Fibroblast of the aortic adventitia (primary cell): ENCODE measurements around the gene AATF. TPM values are rescaled to one million over a fixed set of nuclear protein-coding genes. Genes with fewer than 3 reads are reported as not detected.

Source experiments
- DNase-seq: peaks from one replicate; pipeline ENCODE4 v3.0.0-alpha.2; 2010; ENCODE audit warnings: low read depth
- H3K4me3 ChIP-seq: 2 replicates; pipeline ENCODE4 v1.5.1; 2011; ENCODE audit warnings: low read depth, mild to moderate bottlenecking, control low read depth, low read length, moderate library complexity
- total RNA-seq: library from RNA; depleted of rRNA; stranded (reverse); fragments of >200 nt; gene quantifications from 2 replicates; pipeline ENCODE4 v1.2.3, GENCODE V29; 2012; ENCODE audit warnings: low replicate concordance
- TF ChIP-seq, protein P1 (sequence below): IDR thresholded peaks from 2 replicates; pipeline ENCODE4 v1.5.1; 2011; ENCODE audit warnings: mild to moderate bottlenecking, low read length, control low read depth, inconsistent platforms; ENCODE audit not compliant: insufficient read depth

Gene AATF
- total RNA-seq, 1 donor: 25.1 TPM

DNA sequence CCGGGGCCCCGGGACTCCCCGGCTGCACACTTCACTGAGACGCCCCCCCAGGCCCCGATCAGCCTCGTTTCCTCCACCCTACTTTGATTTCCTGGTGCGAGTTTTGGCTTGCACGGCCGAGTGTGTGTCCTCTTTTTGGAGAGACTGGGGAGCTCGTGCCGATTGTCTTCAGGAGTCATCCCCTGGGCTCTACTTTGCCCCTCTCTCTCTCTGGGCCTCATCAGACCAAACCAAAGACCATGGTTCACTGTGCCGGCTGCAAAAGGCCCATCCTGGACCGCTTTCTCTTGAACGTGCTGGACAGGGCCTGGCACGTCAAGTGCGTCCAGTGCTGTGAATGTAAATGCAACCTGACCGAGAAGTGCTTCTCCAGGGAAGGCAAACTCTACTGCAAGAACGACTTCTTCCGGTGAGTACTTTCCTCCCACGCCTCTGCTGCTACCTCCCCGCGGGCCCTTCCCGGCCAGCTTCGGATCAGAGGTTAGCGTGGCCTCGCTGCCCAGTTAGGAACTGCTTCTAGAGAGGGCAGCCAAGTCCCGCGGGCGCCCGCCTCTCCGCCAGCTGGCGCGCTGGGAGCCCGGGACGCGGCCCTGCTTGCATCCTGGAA is 10.7 kb upstream of the AATF start:
- TF ChIP-seq, protein P1, sequence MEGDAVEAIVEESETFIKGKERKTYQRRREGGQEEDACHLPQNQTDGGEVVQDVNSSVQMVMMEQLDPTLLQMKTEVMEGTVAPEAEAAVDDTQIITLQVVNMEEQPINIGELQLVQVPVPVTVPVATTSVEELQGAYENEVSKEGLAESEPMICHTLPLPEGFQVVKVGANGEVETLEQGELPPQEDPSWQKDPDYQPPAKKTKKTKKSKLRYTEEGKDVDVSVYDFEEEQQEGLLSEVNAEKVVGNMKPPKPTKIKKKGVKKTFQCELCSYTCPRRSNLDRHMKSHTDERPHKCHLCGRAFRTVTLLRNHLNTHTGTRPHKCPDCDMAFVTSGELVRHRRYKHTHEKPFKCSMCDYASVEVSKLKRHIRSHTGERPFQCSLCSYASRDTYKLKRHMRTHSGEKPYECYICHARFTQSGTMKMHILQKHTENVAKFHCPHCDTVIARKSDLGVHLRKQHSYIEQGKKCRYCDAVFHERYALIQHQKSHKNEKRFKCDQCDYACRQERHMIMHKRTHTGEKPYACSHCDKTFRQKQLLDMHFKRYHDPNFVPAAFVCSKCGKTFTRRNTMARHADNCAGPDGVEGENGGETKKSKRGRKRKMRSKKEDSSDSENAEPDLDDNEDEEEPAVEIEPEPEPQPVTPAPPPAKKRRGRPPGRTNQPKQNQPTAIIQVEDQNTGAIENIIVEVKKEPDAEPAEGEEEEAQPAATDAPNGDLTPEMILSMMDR: no peak
- peak; percentile 24 for DNase-seq
- H3K4me3 ChIP-seq: no peak overlapping the region

- H3K4me3 ChIP-seq: no peak overlapping the region
- TF ChIP-seq, protein P1: no peak
- no peak for DNase-seq
These were observed 10.1 kb upstream of the AATF start for GRCh38 chr17:36938566-36939051.

- H3K4me3 ChIP-seq: no peak overlapping the region
- TF ChIP-seq, protein P1: no peak
- no peak for DNase-seq
These were observed 9.5 kb upstream of the AATF start for GRCh38 chr17:36939052-36939801.

DNA sequence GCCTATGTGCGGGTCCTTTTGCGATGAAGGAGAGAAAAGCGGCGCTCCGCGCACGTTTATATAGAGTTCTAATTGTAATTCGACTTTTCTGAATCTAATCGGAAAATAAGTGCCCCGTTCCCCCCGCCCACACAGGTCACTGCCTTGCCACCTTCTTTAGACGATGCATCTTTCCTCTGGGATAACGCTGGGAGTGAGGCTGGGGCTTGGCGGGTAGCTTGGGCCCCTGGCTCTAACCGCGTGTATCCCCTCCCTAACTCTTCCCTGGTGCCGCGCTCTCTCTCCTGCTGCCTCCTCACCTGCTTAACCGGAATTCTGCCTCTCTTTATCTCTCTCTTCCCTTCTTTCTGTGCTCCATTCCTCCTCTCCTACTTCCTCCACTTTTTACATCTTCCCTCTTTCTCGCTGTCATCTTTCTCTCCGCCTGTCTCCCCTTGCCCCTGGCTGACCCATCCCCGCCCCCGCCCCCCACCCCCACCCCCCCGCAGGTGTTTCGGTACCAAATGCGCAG is 8.9 kb upstream of the AATF start:
- no peak for DNase-seq
- TF ChIP-seq, protein P1: no peak
- H3K4me3 ChIP-seq: no peak overlapping the region

DNA sequence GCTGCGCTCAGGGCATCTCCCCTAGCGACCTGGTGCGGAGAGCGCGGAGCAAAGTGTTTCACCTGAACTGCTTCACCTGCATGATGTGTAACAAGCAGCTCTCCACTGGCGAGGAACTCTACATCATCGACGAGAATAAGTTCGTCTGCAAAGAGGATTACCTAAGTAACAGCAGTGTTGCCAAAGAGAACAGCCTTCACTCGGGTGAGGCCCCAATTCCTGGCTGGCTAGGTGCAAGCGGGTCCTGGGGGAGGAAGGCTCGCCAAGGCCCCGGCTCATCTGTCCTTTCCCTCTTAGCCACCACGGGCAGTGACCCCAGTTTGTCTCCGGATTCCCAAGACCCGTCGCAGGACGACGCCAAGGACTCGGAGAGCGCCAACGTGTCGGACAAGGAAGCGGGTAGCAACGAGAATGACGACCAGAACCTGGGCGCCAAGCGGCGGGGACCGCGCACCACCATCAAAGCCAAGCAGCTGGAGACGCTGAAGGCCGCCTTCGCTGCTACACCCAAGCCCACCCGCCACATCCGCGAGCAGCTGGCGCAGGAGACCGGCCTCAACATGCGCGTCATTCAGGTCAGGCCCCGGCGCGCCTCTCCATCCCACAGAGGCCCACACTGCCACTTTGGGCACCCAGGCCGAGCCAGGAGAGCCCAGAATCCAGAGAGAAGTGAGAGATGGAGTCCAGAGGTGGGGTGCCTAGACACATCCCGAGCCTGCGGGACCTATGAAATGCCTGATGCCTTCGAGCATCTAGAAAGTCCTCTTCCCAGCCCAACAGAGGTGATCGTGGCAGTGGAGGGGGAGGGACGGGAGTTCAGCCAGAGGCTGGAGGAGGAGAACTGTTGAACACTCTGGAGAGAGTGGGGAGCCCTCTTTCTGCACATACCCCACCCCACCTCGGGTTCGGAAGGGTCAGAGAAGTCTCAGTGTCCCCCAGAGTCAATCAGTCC is 8.2 kb upstream of the AATF start:
- TF ChIP-seq, protein P1: no peak
- H3K4me3 ChIP-seq: no peak overlapping the region
- DNase-seq: no peak

GRCh38 chr17:36941265-36942010 is 7.3 kb upstream of the AATF start:
- H3K4me3 ChIP-seq: no peak overlapping the region
- TF ChIP-seq, protein P1: no peak

More at GRCh38 chr17:36941265-36942010, 7.3 kb upstream of the AATF start:
- no peak for DNase-seq
